Measurements from ENCODE around the gene ARHGEF6.
"Not testable (repeated sequence)": the region's sequence is repeated elsewhere in the genome, so short reads cannot be mapped to it uniquely, and the experiment has no call there.

Gene ARHGEF6

GRCh38 chrX:136825771-136826170 is 45.0 kb upstream of the ARHGEF6 start:
- H3K27ac ChIP-seq (ENCODE audit: poor library complexity, severe bottlenecking), result no peak overlapping the region
- DNase-seq (ENCODE audit: low spot score) (no peak), ATAC-seq (ENCODE audit: low read depth) (no peak)
- no peaks in the 10 kb centered on the region for H3K4me1 ChIP-seq (ENCODE audit: insufficient read depth, poor library complexity, severe bottlenecking)
- TF ChIP-seq CTCF (IDR thresholded peaks at IDR 0.05; ENCODE audit: poor library complexity, severe bottlenecking), result no peak
- H3K36me3 ChIP-seq (ENCODE audit: low read depth), result no peaks in the 10 kb centered on the region
- H3K4me3 ChIP-seq (ENCODE audit: severe bottlenecking), result no peak overlapping the region
- H3K27me3 ChIP-seq (ENCODE audit: insufficient read depth, poor library complexity, severe bottlenecking), result no peaks in the 10 kb centered on the region
- no peaks in the 10 kb centered on the region for H3K9me3 ChIP-seq (ENCODE audit: severe bottlenecking)

- no peak for DNase-seq (ENCODE audit: low spot score)
- no peaks in the 10 kb centered on the region for H3K9me3 ChIP-seq (ENCODE audit: severe bottlenecking)
- no peaks in the 10 kb centered on the region for H3K36me3 ChIP-seq (ENCODE audit: low read depth)
These were observed 42.4 kb upstream of the ARHGEF6 start for GRCh38 chrX:136823175-136823574.

GRCh38 chrX:136822337-136823095 is 41.8 kb upstream of the ARHGEF6 start:
- Histone ChIP-seq H3K27ac (ENCODE audit: poor library complexity, severe bottlenecking) (no peak overlapping the region), H3K4me3 (ENCODE audit: severe bottlenecking) (no peak overlapping the region), H3K9me3 (ENCODE audit: severe bottlenecking) (no peaks in the 10 kb centered on the region), H3K4me1 (ENCODE audit: insufficient read depth, poor library complexity, severe bottlenecking) (no peaks in the 10 kb centered on the region), H3K36me3 (ENCODE audit: low read depth) (no peaks in the 10 kb centered on the region), H3K27me3 (ENCODE audit: insufficient read depth, poor library complexity, severe bottlenecking) (no peaks in the 10 kb centered on the region)
- ATAC-seq (ENCODE audit: low read depth), result no peak
- no peak for TF ChIP-seq CTCF (IDR thresholded peaks at IDR 0.05; ENCODE audit: poor library complexity, severe bottlenecking)
- no peak for DNase-seq (ENCODE audit: low spot score)

More at GRCh38 chrX:136823175-136823574, 42.4 kb upstream of the ARHGEF6 start:
- ATAC-seq (ENCODE audit: low read depth), result peak; percentile 66; the same call in 2 of the 3 replicates
- no peaks in the 10 kb centered on the region for H3K27me3 ChIP-seq (ENCODE audit: insufficient read depth, poor library complexity, severe bottlenecking)
- H3K4me1 ChIP-seq (ENCODE audit: insufficient read depth, poor library complexity, severe bottlenecking), result no peaks in the 10 kb centered on the region
- H3K4me3 ChIP-seq (ENCODE audit: severe bottlenecking), result no peak overlapping the region
- TF ChIP-seq CTCF (IDR thresholded peaks at IDR 0.05; ENCODE audit: poor library complexity, severe bottlenecking), result no peak
- H3K27ac ChIP-seq (ENCODE audit: poor library complexity, severe bottlenecking), result no peak overlapping the region

- DNase-seq (ENCODE audit: low spot score); H3K36me3 ChIP-seq (ENCODE audit: low read depth); H3K4me3 ChIP-seq (ENCODE audit: severe bottlenecking); H3K27ac ChIP-seq (ENCODE audit: poor library complexity, severe bottlenecking); H3K27me3 ChIP-seq (ENCODE audit: insufficient read depth, poor library complexity, severe bottlenecking); H3K4me1 ChIP-seq (ENCODE audit: insufficient read depth, poor library complexity, severe bottlenecking); ATAC-seq (ENCODE audit: low read depth); H3K9me3 ChIP-seq (ENCODE audit: severe bottlenecking): not testable (repeated sequence)
These were observed 39.0 kb upstream of the ARHGEF6 start for GRCh38 chrX:136819756-136820155.

- Histone ChIP-seq H3K27me3 (ENCODE audit: insufficient read depth, poor library complexity, severe bottlenecking) (no peaks in the 10 kb centered on the region), H3K27ac (ENCODE audit: poor library complexity, severe bottlenecking) (no peak overlapping the region), H3K36me3 (ENCODE audit: low read depth) (no peaks in the 10 kb centered on the region), H3K9me3 (ENCODE audit: severe bottlenecking) (no peaks in the 10 kb centered on the region), H3K4me3 (ENCODE audit: severe bottlenecking) (no peak overlapping the region), H3K4me1 (ENCODE audit: insufficient read depth, poor library complexity, severe bottlenecking) (no peaks in the 10 kb centered on the region)
- DNase-seq (ENCODE audit: low spot score) (no peak), ATAC-seq (ENCODE audit: low read depth) (no peak)
- TF ChIP-seq CTCF (IDR thresholded peaks at IDR 0.05; ENCODE audit: poor library complexity, severe bottlenecking), result no peak
These were observed 38.4 kb upstream of the ARHGEF6 start for GRCh38 chrX:136819031-136819703.
